Hematopoietic multipotent progenitor cell (in vitro differentiated cells): ENCODE measurements around the gene NACAD. TPM values are rescaled to one million over a fixed set of nuclear protein-coding genes. Genes with fewer than 3 reads are reported as not detected.

Source experiments
- DNase-seq, 3 donors: peaks; one replicate each; pipeline ENCODE4 v3.0.0-alpha.2; 2011 to 2015; ENCODE audit warnings: low read depth in 2 of 3, low spot score in 2 of 3
- total RNA-seq: library from RNA; depleted of rRNA; stranded (reverse); fragments of >200 nt; gene quantifications from one replicate; pipeline ENCODE4 v1.2.3, GENCODE V29; 2012

Gene NACAD
- total RNA-seq, 1 donor = 0.27 TPM

DNA sequence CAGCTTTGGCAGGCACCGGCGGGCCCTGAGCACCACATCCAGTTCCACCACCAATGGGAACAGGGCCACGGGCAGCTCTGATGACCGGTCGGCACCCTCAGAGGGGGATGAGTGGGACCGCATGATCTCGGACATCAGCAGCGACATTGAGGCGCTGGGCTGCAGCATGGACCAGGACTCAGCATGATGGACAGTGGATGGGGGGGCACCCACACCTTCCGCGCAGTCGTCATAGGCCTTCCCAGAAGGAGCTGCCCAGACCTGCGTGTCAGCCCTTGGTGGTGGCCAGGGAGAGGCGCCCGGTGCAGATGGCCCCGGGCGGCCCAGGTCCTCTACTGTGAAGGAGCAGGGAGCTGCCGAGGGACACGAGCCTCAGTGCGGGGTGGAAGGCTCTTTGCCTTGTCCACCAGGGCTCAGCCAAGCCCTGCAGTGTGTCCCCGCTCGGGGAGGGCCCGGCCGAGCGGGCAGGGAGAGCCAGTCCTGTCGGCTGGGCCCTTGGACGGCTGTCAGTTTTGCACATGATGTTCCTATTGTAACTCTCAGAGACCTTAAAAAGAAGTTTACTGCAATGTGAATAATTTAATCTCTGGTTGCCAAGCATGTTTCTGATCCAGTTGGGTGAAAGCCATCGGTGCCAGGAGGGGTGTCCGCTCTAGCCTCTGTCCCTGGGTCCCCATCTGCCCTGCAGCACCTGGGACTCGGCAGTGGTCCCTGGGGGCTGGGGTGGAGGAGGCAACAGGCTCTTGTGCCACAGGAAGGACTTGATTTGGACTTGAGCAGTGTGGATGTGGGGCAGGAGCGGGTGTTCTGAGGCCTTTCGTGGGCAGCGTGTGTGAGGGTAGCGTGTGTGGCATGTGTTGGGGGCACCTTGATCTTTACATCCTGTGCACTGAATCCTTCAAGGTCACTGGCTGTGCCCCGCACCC is 12.6 kb downstream of the NACAD start:
- DNase-seq = no peak

DNA sequence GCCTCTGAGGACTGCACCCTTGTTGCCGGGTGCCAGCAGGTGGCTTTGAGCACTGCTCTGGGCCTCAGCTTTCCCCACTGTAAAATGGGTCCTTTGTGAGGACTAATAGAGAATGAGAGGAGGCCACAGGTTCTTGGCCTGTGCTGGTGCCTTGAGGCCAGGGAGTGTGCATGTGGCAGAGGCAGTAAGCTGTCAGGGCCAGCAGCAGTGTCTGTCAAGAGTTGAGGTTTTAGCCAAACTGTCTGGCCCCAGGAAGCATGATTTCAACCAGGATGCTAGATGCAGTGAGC is 13.5 kb downstream of the NACAD start:
- DNase-seq = no peak

DNA sequence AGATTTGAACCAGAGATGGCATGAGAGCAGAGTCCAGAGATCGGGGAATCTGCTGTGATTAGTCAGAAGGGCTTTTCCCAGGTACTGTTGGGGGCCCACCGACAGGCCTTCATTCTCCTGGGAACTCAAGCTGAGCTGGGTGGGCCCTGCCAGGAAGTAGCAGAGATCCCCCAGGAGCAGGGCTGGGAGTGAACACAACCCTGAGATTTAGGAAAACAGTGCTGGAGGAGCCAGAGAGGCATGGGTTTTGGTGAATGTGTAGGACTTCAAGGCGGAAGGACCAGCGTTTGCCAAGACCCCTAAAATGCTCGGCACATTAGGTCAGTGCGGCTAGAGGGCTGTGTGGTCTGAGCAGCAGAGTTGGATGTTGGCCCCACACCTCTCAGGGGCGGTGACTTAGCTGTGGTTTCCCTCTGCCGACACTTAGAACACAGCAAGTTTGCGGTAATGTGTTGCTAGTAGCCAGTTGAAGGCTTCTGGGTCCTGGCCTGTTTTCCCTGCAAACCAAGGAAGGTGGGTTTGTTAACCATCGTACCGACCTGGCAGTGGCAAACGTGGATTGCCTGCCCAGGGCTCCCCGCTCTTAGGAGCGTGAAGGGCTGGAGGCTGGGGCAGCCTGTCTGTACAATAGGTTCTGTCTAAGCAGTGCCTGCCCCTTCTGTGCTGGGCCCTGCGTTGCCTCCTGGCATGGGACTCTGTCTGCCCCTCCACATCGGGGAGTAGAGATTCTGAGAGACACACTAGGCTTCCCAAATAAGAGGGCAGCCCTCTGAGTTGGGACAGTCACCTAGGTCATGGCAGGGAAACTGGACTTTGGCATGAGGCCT is 14.0 kb downstream of the NACAD start:
- no peak for DNase-seq

DNA sequence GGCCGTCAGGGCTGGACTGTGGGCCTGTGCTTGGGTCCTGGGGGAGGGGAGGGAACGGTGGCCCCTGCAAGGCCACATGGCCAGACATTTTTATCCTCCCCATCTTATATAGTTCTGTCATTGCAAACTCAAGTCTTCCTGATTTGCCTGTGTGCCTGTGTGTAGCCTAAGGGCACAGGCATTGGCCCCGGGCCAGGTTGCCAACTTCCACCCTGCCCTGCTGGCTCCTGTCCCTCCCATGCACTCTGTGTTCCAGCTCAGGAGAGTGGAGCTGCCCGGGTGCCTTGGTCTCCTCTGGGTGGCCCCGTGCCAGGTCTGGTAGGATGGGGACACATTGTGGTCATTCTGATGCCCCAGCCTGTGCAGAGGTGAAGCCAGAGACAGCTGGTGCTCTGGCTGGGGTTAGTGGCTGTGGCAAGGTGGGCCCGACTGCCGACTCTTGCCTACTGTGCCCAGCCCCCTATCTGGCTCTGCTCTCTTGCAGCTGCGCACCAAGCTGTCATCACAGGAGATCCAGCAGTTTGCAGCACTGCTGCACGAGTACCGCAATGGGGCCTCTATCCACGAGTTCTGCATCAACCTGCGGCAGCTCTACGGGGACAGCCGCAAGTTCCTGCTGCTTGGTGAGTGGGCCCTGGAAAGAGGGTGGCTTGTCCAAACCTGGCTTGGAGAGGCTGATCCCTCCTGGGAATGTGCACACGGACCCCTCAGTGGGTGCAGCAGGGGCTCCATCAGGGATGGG is 14.8 kb downstream of the NACAD start:
- no peak for DNase-seq

DNA sequence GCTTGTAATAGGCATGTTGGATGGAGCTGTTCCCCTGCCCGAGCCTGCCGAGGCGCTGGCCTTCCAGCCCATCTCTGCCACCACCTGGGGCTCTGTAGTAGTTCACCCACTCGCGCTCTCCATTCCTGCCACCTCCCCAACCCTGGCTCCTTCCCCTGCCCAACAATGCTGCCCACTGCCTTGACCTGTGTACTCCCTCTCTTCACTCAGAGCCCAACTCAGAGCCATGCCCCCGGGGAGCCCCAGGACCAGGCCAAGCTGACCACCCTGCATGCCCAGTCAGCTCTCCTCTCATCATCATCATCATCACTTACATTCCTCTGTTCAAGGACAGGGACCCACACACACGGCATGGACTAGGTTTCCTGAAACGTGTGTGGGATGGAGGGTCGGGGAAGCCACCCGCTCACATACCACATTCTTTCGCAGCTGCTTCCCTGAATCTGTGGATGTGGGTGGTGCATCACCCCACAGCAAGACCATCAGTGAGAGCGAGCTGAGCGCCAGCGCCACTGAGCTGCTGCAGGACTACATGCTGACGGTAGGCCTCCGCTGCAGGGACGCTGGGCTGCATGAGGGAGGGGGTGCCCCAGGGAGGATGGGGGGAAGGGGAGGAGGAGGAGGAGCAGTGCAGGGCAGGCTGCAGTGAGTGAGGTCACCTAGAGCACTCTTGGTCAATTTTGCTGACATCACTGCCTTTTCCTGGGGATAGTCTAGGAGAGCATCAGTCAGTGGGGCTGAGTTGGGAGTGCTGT is 15.6 kb downstream of the NACAD start:
- no peak for DNase-seq

DNA sequence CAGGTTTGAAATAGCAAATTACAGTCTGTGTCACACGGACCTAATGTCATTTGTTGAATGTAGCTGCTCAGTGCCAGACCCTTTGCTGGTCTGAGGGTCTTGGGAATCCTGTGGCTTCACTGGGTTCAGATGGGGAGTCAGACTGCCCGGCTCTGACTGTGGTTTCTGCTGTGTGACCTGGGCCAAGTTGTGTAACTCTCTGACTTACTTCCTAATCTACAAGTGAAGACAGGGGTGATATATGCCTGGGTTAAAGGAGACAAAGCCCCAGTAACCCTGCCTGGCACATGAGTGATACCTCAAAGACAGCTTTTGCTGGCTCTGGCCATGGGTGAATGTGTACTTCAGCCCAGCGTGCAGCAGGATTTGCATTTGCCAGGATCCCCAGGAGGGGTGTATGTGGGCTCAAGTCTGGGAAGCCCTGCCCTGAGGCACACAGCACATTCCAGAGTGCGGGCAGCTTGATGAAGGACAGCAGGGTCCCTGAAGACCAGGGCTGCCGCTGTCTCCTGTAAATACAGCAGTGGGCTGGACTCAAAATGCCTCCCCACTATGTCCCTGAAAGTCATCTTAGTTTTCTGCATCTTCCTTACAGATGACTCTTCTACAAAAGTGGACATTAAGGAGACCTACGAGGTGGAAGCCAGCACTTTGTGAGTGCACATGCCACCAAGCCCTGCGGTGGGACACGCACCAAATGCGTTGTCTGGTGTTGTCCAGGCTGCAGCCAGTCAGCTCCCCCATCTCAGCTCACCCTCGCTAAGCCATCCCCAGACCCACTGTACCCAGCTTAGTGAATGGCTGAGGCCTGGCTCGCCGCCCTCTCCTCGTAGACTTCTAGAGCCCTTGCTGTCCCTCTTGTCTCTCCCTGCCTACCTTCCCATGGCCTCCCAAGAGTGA is 16.4 kb downstream of the NACAD start:
- no peak for DNase-seq

DNA sequence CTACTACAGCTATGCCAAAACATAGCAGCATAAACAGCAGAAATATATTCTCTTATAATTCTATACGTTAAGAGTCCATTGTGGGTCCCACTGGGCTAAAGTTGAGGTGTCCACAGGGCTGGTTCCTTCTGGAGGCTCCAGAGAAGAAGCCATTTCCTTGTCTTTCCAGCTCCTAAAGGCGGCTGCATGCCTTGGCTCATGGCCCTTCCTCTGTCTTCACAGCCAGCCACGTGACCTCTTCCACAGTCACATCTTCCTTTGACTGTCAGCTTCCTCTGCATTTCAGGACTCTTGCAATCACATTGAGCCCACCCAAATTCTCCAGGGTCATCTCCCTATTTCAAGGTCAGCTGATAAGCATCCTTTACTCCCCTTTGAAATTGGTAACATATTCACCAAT is 17.2 kb downstream of the NACAD start:
- no peak for DNase-seq

DNA sequence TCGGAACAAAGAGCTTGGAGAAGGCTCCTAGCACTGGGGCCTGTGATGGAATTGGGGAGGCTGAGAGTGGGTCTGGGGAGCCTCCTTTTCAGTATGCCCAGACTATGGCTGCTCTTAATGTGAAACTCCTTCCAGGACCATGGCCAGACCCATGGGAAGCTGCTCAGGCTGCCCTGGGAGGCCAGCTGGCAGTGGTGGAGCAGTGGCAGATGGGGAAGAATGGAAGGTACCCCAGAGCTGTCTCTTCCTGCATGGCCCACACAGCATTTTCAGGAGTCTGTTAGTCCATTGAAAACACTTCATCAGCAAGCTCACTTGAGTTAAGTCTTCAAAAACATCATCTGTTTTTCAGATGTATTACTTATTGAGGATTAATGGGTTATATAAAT is 18.5 kb downstream of the NACAD start:
- DNase-seq = no peak

DNA sequence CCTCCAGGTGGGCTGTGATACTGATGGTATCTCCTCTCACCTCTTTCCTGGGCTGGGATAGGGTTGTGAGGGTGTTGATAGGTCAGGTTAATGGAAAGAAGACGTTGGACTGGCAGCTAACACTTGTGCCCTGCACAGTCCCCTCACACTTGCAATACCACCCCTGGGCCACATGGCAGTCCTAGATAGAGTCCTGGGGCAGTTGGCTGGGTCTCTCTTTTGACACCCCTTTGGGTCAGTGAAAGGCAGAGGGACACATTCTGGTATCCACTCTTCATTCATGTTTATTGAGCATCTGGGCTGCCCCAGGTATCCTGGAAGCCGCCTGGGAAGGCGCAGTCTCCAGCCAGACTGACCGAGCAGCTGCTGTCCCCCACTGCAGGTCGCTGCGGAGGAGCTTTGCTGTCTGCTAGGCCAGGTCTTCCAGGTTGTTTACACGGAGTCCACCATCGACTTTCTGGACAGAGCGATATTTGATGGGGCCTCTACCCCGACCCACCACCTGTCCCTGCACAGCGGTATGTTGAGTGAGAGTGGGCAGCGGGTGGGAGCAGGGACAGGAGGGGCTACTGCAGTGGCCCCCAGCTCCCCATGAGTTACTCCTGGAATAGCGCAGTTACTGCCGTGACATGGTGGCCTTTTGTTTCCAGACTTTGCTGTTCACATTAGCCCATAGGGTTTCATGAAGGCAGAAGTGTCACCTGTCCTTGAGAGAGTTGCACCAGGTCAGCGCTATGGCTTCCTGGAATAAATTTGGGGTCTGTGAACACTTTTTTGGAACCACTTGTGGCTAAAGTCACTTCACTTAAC is 19.1 kb downstream of the NACAD start:
- no peak for DNase-seq

DNA sequence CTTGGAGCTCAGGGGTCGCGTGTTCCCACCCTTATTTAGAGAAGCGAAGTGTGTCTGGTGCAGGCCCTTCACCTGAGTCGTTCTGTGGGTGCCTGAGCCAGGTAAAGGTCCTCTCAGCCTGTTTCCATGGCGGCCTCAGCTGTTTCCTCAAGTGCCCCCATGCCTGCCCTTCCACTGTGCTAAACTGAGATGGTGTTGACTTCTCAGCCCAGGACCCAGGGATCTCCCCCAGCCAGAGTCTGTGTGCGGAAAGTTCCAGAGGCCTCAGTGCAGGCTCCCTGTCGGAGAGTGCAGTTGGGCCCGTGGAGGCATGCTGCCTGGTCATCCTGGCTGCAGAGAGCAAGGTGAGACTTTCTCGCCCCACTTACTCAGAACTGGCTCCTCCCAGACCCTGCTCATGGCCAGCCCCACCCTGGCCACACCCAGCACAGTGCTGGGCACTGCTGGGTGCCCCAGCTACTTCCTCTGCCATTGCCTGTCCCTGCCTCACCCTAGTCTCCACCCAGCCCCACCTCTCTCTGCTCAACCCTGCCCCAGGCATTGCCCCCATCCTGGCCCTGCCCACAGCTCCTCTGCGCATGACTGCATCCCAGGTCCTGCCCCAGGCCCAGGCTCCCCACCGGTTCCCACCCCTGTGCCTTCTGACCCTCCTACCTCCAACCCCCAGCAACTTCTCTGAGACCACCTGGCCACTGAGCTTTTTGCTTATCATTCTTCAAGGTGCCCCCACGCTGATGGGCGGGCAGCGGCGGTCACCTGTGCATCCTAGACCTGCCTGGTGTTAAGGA is 20.3 kb downstream of the NACAD start:
- DNase-seq = no peak

DNA sequence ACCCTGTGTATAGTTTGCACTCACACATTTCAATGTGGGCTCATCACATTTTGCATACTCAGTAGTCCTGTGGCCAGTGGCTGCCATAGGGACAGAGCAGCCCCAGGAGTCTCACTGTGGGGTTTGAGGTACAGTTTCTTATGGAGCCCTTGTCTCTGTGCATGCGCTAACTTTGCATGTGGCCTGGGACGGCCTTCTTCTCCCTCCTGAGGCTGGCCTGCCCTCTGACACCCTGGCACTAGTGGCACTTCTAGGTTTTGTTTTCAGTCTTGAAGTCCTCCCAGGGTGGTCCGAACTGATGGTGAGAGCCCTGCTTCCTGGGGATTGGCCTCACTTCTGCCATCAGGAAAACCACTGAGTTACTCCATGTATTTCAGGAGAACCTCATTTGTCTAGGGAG is 21.2 kb downstream of the NACAD start:
- no peak for DNase-seq

DNA sequence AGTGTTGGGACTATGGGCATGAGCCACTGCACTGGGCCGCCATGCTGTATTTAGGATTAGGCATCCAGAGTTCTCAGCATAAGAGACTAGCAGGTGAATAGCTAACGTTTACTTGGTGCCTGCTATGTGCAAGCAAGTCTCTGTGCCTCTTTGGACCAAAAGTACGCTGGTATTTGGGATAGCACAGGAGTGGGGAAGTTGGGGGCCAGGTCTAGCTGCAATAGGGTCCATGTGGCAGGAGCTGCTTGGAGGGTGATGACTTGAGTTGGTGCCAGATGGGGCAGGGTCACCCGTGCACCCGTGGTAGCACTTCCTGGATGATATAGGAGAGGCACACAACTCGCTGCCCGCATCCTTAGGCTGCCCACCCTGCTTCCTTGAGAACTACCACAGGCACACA is 22.4 kb downstream of the NACAD start:
- no peak for DNase-seq

DNA sequence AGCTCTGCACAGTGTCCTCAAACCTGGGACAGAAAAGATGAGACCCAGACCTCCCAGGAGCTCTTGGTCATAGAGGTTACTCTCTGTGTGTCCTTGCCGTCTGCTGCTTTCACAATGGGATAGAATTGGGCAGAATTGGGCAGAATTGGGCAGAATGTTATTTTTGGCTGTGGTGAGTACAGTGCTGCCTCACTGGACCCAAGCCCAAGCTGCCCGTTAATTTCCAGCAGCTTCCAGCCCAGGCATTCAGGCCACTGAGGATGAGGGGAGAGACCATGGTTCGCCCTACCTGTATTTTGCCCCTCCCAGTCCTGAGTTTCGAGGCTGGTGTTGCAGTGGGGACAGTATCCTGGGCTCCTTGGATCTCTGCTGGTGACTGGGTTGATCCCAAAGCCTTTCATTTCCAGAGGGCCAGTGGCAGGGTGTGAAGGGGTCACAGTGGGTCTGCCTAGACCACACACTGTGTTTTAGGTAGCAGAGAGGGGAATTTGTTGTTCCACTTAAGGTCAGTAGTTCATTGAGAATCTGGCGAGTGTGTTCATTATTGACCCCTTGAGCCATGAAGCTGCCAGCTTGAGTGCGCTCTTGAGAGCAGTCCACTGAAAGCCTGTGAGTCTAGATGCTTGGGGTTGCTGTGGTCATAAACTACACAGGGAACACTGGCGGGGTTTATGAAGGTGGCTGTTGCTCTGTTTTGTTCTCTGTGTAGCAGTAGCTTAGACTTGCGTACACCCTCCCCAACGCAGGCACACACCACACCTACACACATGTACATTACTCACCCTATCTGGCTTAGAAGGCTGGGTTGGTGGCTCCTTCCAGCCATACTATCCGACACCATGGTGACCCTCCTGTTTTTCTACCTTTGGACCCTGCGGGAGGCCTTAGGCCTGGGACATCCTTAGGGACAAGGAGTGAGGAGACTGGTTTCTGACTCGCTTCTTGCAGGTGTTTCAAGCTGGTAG is 23.5 kb downstream of the NACAD start:
- no peak for DNase-seq

DNA sequence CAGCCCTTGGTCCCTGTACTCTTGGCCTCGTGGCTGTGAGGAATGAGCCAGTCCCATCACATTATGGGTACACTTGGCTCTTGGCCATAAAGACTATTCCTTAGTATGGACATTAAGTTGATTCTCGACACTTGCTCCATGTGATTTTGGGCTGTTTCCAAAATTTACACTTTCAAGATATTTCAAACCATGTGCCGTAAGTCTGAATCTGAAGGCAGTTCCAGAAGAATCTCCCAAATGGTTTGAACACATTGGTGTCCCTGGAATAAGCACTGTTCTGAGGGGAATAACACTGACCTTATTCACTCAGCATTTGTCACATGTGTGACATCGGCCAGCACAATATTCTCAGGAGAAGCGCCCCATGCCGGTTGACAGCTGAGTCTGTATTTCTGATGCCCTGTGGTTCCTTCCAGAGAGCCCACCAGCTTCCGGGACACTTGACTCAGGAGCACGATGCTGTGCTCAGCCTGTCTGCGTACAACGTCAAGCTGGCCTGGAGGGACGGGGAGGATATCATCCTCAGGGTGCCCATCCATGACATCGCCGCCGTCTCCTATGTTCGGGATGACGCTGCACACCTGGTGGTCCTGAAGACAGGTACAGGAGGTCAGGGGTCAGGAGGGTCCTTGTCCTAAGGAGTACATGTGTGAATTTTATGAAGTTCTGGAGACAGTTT is 24.6 kb downstream of the NACAD start:
- no peak for DNase-seq

DNA sequence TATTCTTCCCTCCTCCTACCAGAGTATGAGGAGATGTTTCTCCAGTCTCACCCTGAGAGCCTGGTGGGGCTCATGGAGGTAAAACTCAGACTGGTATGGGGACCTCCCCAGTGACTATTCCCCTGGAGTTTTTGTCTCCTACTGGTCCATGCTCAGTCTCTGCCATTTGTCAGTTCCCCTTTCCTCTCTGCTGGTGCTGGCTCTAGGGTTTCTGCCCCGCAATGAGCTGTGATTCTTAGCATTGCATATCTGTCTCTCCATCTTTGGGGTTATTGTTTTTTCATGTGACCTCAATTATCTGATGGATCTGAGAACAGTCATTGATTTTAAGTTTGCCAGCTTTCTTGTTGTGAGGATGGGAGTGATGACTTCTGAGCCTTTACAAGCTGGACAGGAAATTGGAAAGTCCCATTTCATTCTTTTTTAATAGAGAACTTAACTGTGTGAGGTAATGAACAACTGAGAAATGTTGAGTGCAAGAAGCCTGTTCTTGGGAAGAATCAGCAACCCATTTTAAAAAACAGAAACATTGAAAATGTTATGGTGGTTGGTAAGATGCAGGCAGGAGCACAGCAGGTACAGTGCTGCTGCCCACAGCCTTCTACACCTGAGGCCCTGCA is 26.9 kb downstream of the NACAD start:
- no peak for DNase-seq

DNA sequence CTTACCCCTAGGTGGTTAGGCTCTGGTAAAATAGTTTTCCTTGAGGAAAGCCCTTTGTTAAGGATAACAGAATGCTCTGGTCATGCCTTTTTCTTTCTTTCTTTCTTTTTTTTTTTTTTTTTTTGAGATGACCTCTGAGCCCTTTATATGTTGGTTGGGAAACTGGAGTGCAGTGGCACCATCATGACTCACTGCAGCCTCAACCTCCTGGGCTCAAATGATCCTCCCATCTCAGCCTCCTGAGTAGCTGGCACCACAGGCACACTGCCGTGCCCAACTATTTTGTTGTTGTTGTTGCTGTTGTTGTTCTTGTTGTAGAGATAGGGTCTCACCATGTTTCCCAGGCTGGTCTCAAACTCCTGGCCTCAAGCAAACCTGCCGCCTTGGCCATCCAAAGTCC is 27.4 kb downstream of the NACAD start:
- DNase-seq = no peak
